Keratinocyte (primary cell): ENCODE data around the gene MAD1L1. TPM values are rescaled to one million over a fixed set of nuclear protein-coding genes. Genes with fewer than 3 reads are reported as not detected.

Experiments used
- DNase-seq: peaks from one replicate; pipeline ENCODE4 v3.0.0-alpha.2; 2011; ENCODE audit warnings: low read depth, missing footprints, low spot score
- FAIRE-seq: peaks from 2 replicates; lab custom pipeline; 2011; peaks lifted over from hg19 to GRCh38; lab: Jason Lieb, UNC
- H2AFZ ChIP-seq: 2 replicates; pipeline ENCODE4 v1.6.0; 2012; ENCODE audit warnings: low read length, control low read depth, inconsistent platforms; ENCODE audit not compliant: control insufficient read depth
- H3K27ac ChIP-seq: 2 replicates; pipeline ENCODE4 v1.5.1; 2011; ENCODE audit warnings: low read length; ENCODE audit not compliant: control insufficient read depth, insufficient read depth
- H3K27me3 ChIP-seq: 3 replicates; pipeline ENCODE4 v1.6.0; 2011; ENCODE audit warnings: low read length; ENCODE audit not compliant: control insufficient read depth, insufficient read depth; ENCODE audit errors: extremely low read depth
- H3K36me3 ChIP-seq, 2 experiments: 2 replicates in 1 of 2; 3 replicates in 1 of 2; pipeline ENCODE4 v1.5.1; 2011; ENCODE audit warnings: low read length in 2 of 2, mild to moderate bottlenecking in 1 of 2; ENCODE audit not compliant: control insufficient read depth in 2 of 2, insufficient read depth in 2 of 2; ENCODE audit errors: extremely low read depth in 1 of 2
- H3K4me1 ChIP-seq: 3 replicates; pipeline ENCODE4 v1.5.1; 2011; ENCODE audit warnings: low read length; ENCODE audit not compliant: control insufficient read depth, insufficient read depth; ENCODE audit errors: extremely low read depth
- H3K4me2 ChIP-seq: 3 replicates; pipeline ENCODE4 v1.6.0; 2011; ENCODE audit warnings: low read depth, low read length; ENCODE audit not compliant: control insufficient read depth, insufficient read depth; ENCODE audit errors: extremely low read depth
- H3K4me3 ChIP-seq, 3 experiments: fragments of 200-600 bp in 1 of 3; sonication (generic) in 1 of 3; 2 replicates in 2 of 3; 3 replicates in 1 of 3; pipeline ENCODE4 v1.5.1; 2011 to 2016; ENCODE audit warnings: low read length in 3 of 3, mild to moderate bottlenecking in 3 of 3, control low read depth in 2 of 3, inconsistent platforms in 1 of 3, low read depth in 1 of 3, mixed read lengths in 1 of 3, mixed run types in 1 of 3, moderate library complexity in 1 of 3; ENCODE audit not compliant: control insufficient read depth in 2 of 3, insufficient read depth in 2 of 3; ENCODE audit errors: extremely low read depth in 1 of 3
- H3K79me2 ChIP-seq: 2 replicates; pipeline ENCODE4 v1.6.0; 2012; ENCODE audit warnings: low read length; ENCODE audit not compliant: control insufficient read depth, insufficient read depth
- H3K9ac ChIP-seq: 3 replicates; pipeline ENCODE4 v1.6.0; 2011; ENCODE audit warnings: low read length; ENCODE audit not compliant: control insufficient read depth, insufficient read depth; ENCODE audit errors: extremely low read depth
- H3K9me1 ChIP-seq: 3 replicates; pipeline ENCODE4 v1.6.0; 2011; ENCODE audit warnings: low read length; ENCODE audit not compliant: control insufficient read depth, insufficient read depth; ENCODE audit errors: extremely low read depth
- H3K9me3 ChIP-seq: 2 replicates; pipeline ENCODE4 v1.5.1; 2012; ENCODE audit warnings: low read depth, low read length; ENCODE audit not compliant: control insufficient read depth
- H4K20me1 ChIP-seq: 3 replicates; pipeline ENCODE4 v1.6.0; 2011; ENCODE audit warnings: low read length; ENCODE audit not compliant: control insufficient read depth, insufficient read depth; ENCODE audit errors: extremely low read depth
- CTCF ChIP-seq, 3 experiments: IDR thresholded peaks in 1 of 3; conservative IDR thresholded peaks in 1 of 3; optimal IDR thresholded peaks in 1 of 3; 2 replicates in 2 of 3; 3 replicates in 1 of 3; pipeline versions ENCODE3 to v1.5.1; 2011; ENCODE audit warnings: low read length in 3 of 3, mild to moderate bottlenecking in 3 of 3, moderate library complexity in 2 of 3, control low read depth in 1 of 3, inconsistent platforms in 1 of 3; ENCODE audit not compliant: insufficient read depth in 2 of 3; ENCODE audit errors: extremely low read depth in 1 of 3
- EZH2 ChIP-seq: IDR thresholded peaks from one replicate; pipeline ENCODE4 v1.6.1; 2012; ENCODE audit warnings: inconsistent platforms, mild to moderate bottlenecking, low read length, moderate library complexity
- dilution Hi-C: fragments of 300-500 bp; cut with MboI; formaldehyde crosslinking; loops from one replicate; pipeline ENCODE4 v1.7.0; 2020; ENCODE audit warnings: low sequenced_read_pairs; ENCODE audit not compliant: extremely low pct_ligation_motif_present
- polyA plus RNA-seq, 5 experiments: library from polyadenylated mRNA; depleted of rRNA in 3 of 5; stranded (reverse) in 3 of 5; stranded (forward) in 1 of 5; unstranded in 1 of 5; fragments of >200 nt; gene quantifications; 1 replicate in 1 of 5; 2 replicates in 3 of 5; 3 replicates in 1 of 5; pipeline versions ENCODE4 v1.2.1 to v1.2.3, GENCODE V29; 2011 to 2012; ENCODE audit warnings: missing spikeins in 2 of 5, low read depth in 1 of 5, low replicate concordance in 1 of 5

The MAD1L1 gene
- polyA plus RNA-seq, 1 donor (not counting 4 experiments of a cell fraction or from before 2014, with no cell fraction given) = 18.0 TPM

GRCh38 chr7:1990001-1990670, 242.6 kb downstream of the MAD1L1 start:
- Histone ChIP-seq H4K20me1 (no peaks in the 10 kb centered on the region), H3K27ac (no peak overlapping the region), H3K4me2 (no peak overlapping the region), H3K9ac (no peak overlapping the region), H3K27me3 (no peaks in the 10 kb centered on the region), H3K9me3 (no peaks in the 10 kb centered on the region), H2AFZ (no peak overlapping the region), H3K4me1 (no peaks in the 10 kb centered on the region), H3K9me1 (no peaks in the 10 kb centered on the region), H3K36me3 (no peaks in the 10 kb centered on the region), H3K79me2 (no peaks in the 10 kb centered on the region), H3K4me3 (no peak overlapping the region)
- FAIRE-seq (no peak), DNase-seq (no peak)
- TF ChIP-seq CTCF (optimal IDR thresholded peaks at IDR 0.05 in 1 of 3, IDR thresholded peaks at IDR 0.05 in 1 of 3, conservative IDR thresholded peaks at IDR 0.05 in 1 of 3; ENCODE audit: extremely low read depth in 1 of 3, insufficient read depth in 2 of 3, low read length in 3 of 3) (no peak), EZH2 (no peak)
- dilution Hi-C loops = no loop called here

GRCh38 chr7:1989049-1989860, 243.5 kb downstream of the MAD1L1 start:
- dilution Hi-C loops = no loop called here
- H4K20me1 ChIP-seq = no peaks in the 10 kb centered on the region
- H3K9ac ChIP-seq = no peak overlapping the region
- no peak overlapping the region for H3K4me3 ChIP-seq
- H3K79me2 ChIP-seq = no peaks in the 10 kb centered on the region
- H3K27ac ChIP-seq = no peak overlapping the region
- no peaks in the 10 kb centered on the region for H3K27me3 ChIP-seq
- H3K9me1 ChIP-seq = no peaks in the 10 kb centered on the region
- H2AFZ ChIP-seq = no peak overlapping the region
- TF ChIP-seq EZH2 (no peak), CTCF (optimal IDR thresholded peaks at IDR 0.05 in 1 of 3, IDR thresholded peaks at IDR 0.05 in 1 of 3, conservative IDR thresholded peaks at IDR 0.05 in 1 of 3; ENCODE audit: extremely low read depth in 1 of 3, insufficient read depth in 2 of 3, low read length in 3 of 3) (no peak)
- no peaks in the 10 kb centered on the region for H3K4me1 ChIP-seq
- DNase-seq (no peak), FAIRE-seq (no peak)
- H3K36me3 ChIP-seq = no peaks in the 10 kb centered on the region
- H3K9me3 ChIP-seq = no peaks in the 10 kb centered on the region
- H3K4me2 ChIP-seq = no peak overlapping the region
